Smooth muscle cell (in vitro differentiated cells): Measurements from ENCODE around the gene BCL2L11. TPM values are rescaled to one million over a fixed set of nuclear protein-coding genes. Genes with fewer than 3 reads are reported as not detected.

Experiments
- DNase-seq: peaks from one replicate; lab custom pipeline; 2025; ENCODE audit not compliant: unreplicated experiment; lab: John Stamatoyannopoulos, UW
- H2AFZ ChIP-seq: fragments of 200-600 bp; sonication (generic); 2 replicates; pipeline ENCODE4 v1.6.0; 2016; ENCODE audit warnings: antibody characterized with exemption, low read depth, mild to moderate bottlenecking
- H3F3A ChIP-seq: fragments of 200-600 bp; sonication (generic); 2 replicates; pipeline ENCODE4 v1.6.0; 2017; ENCODE audit warnings: antibody characterized with exemption, low read depth
- H3K27ac ChIP-seq: fragments of 200-600 bp; sonication (generic); 2 replicates; pipeline ENCODE4 v1.5.1; 2016; ENCODE audit warnings: low read depth, mild to moderate bottlenecking
- H3K27me3 ChIP-seq: fragments of 200-600 bp; sonication (generic); 2 replicates; pipeline ENCODE4 v1.6.1; 2016; ENCODE audit warnings: low read depth, mild to moderate bottlenecking
- H3K36me3 ChIP-seq: fragments of 200-600 bp; sonication (generic); 2 replicates; pipeline ENCODE4 v1.5.1; 2016; ENCODE audit warnings: low read depth
- H3K4me1 ChIP-seq: fragments of 200-600 bp; sonication (generic); 2 replicates; pipeline ENCODE4 v1.5.1; 2016; ENCODE audit warnings: low read depth
- H3K4me2 ChIP-seq: fragments of 200-600 bp; sonication (generic); 2 replicates; pipeline ENCODE4 v1.6.0; 2016; ENCODE audit warnings: mild to moderate bottlenecking
- H3K4me3 ChIP-seq: fragments of 200-600 bp; sonication (generic); 2 replicates; pipeline ENCODE4 v1.5.1; 2016; ENCODE audit warnings: mild to moderate bottlenecking
- H3K79me2 ChIP-seq: fragments of 200-600 bp; sonication (generic); 2 replicates; pipeline ENCODE4 v1.6.0; 2016; ENCODE audit warnings: low read depth, mild to moderate bottlenecking
- H3K9ac ChIP-seq: fragments of 200-600 bp; sonication (generic); 2 replicates; pipeline ENCODE4 v1.6.0; 2016; ENCODE audit warnings: low read depth
- H3K9me3 ChIP-seq: fragments of 200-600 bp; sonication (generic); replicated peaks from 2 replicates; pipeline ENCODE4 v1.5.1; 2016; ENCODE audit warnings: low read depth
- H4K20me1 ChIP-seq: fragments of 200-600 bp; sonication (generic); 2 replicates; pipeline ENCODE4 v1.6.0; 2016; ENCODE audit warnings: low read depth
- CTCF ChIP-seq: fragments of 200-600 bp; sonication (generic); IDR thresholded peaks from 2 replicates; pipeline ENCODE4 v1.5.1; 2017; ENCODE audit warnings: borderline replicate concordance, mild to moderate bottlenecking, antibody characterized with exemption; ENCODE audit not compliant: insufficient read depth, poor library complexity, severe bottlenecking
- WGBS: methylation state at CpG from one replicate; pipeline ENCODE4 v1.1.7; 2016; ENCODE audit warnings: low lambda C conversion rate; 5-methylcytosine and 5-hydroxymethylcytosine counted together
- polyA plus RNA-seq: library from polyadenylated mRNA; unstranded; fragments of >200 nt; fragmentation: Nextera tagmentation; extraction: Ambion mirVana; gene quantifications from 2 replicates; pipeline ENCODE4 v1.2.1, GENCODE V29; 2016
- total RNA-seq: library from RNA; depleted of rRNA; stranded (reverse); fragments of >200 nt; gene quantifications from 2 replicates; pipeline ENCODE4 v1.2.3, GENCODE V29; 2014

Gene BCL2L11
- total and polyA plus RNA-seq, 2 experiments from 2014 or later = 4.9 to 10.0 TPM

- no peak for DNase-seq
- WGBS = 96% methylated on average over 2 of the region's 2 CpGs
- Histone ChIP-seq H4K20me1 (peaks cover 77% of the 10 kb centered on the region), H2AFZ (no peak overlapping the region), H3K27ac (no peak overlapping the region), H3K27me3 (no peaks in the 10 kb centered on the region), H3K79me2 (peaks cover 13% of the 10 kb centered on the region), H3K4me2 (no peak overlapping the region), H3K9ac (no peak overlapping the region), H3F3A (no peaks in the 10 kb centered on the region), H3K4me3 (no peak overlapping the region), H3K4me1 (no peaks in the 10 kb centered on the region), H3K36me3 (no peaks in the 10 kb centered on the region), H3K9me3 (no peaks in the 10 kb centered on the region)
- no peak for TF ChIP-seq CTCF
Measured at GRCh38 chr2:111157798-111158197, 37.1 kb downstream of the BCL2L11 start.

GRCh38 chr2:111159641-111160040, 38.9 kb downstream of the BCL2L11 start:
- Histone ChIP-seq H3K9ac (no peak overlapping the region), H3K79me2 (peaks cover 7% of the 10 kb centered on the region), H3F3A (no peaks in the 10 kb centered on the region), H3K4me3 (no peak overlapping the region), H3K27ac (no peak overlapping the region), H3K27me3 (no peaks in the 10 kb centered on the region), H3K9me3 (no peaks in the 10 kb centered on the region), H4K20me1 (peaks cover 73% of the 10 kb centered on the region), H3K4me1 (no peaks in the 10 kb centered on the region), H2AFZ (no peak overlapping the region), H3K36me3 (no peaks in the 10 kb centered on the region), H3K4me2 (no peak overlapping the region)
- no peak for DNase-seq
- WGBS = 86% methylated on average over 5 of the region's 5 CpGs
- TF ChIP-seq CTCF = no peak

GRCh38 chr2:111160758-111161157, 40.0 kb downstream of the BCL2L11 start:
- Histone ChIP-seq H3K9ac (peak overlapping the region; percentile 17), H2AFZ (no peak overlapping the region), H3K9me3 (no peaks in the 10 kb centered on the region), H3F3A (no peaks in the 10 kb centered on the region), H3K4me3 (no peak overlapping the region), H3K36me3 (no peaks in the 10 kb centered on the region), H3K79me2 (peaks cover 4% of the 10 kb centered on the region), H3K4me2 (no peak overlapping the region), H3K27ac (peak overlapping the region; percentile 81), H3K27me3 (no peaks in the 10 kb centered on the region), H3K4me1 (no peaks in the 10 kb centered on the region), H4K20me1 (peaks cover 68% of the 10 kb centered on the region)
- no peak for DNase-seq
- WGBS = 0% methylated on average over 3 of the region's 3 CpGs
- no peak for TF ChIP-seq CTCF

- Histone ChIP-seq H3K36me3 (no peaks in the 10 kb centered on the region), H3K79me2 (peaks cover 4% of the 10 kb centered on the region), H3K9me3 (no peaks in the 10 kb centered on the region), H3K4me1 (no peaks in the 10 kb centered on the region), H3K27ac (no peak overlapping the region), H3K9ac (no peak overlapping the region), H3K4me3 (no peak overlapping the region), H3F3A (no peaks in the 10 kb centered on the region), H3K4me2 (no peak overlapping the region), H4K20me1 (peaks cover 68% of the 10 kb centered on the region), H3K27me3 (no peaks in the 10 kb centered on the region), H2AFZ (no peak overlapping the region)
- no peak for DNase-seq
- WGBS = 98% methylated on average over 12 of the region's 12 CpGs
- no peak for TF ChIP-seq CTCF
Measured at GRCh38 chr2:111161971-111162370, 41.3 kb downstream of the BCL2L11 start.
